LNCAP (cell line): ENCODE results near the gene COMMD1.

Experiments
- TF ChIP-seq, protein P1 (sequence below): fragments of 450-650 bp; IDR thresholded peaks from 2 replicates; pipeline ENCODE4 v1.5.1; 2017; ENCODE audit warnings: mild to moderate bottlenecking

COMMD1 gene

DNA sequence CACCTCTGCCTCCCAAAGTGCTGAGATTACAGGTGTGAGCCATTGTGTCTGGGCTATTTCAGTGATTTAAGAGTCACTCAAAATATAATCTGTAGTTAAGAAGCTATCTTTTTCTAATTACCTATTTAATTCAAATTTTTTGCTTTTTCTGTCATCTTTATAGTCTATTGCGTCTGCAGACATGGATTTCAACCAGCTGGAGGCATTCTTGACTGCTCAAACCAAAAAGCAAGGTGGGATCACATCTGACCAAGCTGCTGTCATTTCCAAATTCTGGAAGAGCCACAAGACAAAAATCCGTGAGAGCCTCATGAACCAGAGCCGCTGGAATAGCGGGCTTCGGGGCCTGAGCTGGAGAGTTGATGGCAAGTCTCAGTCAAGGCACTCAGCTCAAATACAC is 95.1 kb downstream of the COMMD1 start:
- TF ChIP-seq, protein P1, sequence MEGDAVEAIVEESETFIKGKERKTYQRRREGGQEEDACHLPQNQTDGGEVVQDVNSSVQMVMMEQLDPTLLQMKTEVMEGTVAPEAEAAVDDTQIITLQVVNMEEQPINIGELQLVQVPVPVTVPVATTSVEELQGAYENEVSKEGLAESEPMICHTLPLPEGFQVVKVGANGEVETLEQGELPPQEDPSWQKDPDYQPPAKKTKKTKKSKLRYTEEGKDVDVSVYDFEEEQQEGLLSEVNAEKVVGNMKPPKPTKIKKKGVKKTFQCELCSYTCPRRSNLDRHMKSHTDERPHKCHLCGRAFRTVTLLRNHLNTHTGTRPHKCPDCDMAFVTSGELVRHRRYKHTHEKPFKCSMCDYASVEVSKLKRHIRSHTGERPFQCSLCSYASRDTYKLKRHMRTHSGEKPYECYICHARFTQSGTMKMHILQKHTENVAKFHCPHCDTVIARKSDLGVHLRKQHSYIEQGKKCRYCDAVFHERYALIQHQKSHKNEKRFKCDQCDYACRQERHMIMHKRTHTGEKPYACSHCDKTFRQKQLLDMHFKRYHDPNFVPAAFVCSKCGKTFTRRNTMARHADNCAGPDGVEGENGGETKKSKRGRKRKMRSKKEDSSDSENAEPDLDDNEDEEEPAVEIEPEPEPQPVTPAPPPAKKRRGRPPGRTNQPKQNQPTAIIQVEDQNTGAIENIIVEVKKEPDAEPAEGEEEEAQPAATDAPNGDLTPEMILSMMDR, result no peak

DNA sequence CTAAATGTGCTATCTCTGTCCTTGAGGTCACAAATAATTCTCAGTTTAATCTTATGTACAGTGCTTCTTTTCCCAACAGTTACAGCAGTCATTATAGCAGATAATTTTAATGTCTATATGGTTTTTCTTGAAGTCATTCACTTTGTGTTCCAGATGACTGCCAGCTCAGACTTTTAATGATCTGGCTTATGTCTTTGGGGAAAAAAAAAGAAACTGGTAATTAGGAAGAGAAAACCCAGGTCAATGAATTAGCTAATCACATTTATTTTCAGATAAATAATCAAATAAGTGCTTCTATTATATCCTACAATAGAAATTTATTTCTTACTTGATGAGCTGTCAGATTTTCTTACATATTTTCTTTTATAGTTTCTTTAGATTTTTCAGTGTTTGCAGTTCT is 96.0 kb downstream of the COMMD1 start:
- TF ChIP-seq, protein P1, result no peak

DNA sequence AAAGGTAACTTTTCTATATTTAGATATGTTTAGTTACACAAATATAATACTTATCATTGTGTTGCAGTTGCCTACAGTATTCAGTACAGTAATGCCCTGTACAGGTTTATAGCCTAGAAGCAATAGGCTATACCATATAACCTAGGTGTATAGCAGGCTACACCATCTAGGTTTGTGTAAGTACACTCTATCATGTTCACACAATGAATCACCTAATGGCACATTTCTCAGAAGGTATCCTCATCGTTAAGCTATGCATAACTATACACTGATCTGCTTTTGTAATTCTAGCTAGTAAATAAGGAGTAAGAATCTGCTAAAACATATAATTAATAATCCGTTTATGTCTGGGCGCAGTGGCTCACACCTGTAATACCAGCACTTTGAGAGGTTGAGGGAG is 102.1 kb downstream of the COMMD1 start:
- TF ChIP-seq, protein P1, result no peak

DNA sequence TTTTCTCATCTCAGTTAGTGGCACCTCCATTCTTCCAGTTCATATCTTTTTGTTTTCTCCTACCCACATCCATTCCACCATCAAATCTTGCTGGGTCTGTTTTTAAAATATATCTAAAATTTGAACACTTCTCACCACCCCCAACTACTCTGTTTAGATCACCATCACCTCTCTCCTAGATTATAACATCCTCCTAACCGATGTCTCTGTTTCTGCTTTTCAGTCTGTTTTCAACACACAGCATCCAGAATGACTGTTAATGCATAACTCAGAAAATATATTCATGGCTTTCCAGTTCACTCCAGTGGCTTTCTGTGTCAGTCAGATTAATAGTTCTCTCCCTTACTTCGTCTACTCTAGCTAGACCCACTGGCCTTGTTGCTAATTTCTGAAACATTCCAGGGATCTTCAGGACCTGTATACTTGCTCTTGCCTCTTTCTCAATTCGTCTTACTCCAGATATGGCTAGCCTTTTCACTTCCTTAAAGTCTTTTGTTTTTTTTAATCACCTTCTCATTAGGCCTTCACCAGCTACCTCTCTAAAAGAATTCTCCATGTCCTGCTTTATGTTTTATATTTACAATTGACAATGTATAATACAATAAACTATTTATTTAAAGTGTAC is 105.3 kb downstream of the COMMD1 start:
- TF ChIP-seq, protein P1, result no peak

DNA sequence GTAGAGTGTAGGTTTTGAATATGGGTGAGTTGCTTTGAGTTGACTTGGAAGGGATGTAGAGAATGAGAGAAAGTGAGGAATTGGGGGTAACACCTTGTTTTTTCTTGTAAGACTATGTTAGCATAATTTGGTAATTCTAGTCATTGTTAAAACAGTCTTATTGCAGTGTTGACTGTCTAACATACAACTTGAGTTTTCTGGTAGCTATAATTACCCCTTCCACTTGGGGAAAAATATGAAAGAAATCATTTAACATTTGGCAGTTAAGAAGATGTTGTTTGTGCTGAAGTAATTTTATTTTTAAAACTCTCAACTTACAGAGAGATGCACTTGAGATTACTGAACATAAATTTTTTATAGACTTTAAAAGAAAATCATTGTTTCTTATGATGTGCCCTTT is 108.2 kb downstream of the COMMD1 start:
- TF ChIP-seq, protein P1, result no peak

DNA sequence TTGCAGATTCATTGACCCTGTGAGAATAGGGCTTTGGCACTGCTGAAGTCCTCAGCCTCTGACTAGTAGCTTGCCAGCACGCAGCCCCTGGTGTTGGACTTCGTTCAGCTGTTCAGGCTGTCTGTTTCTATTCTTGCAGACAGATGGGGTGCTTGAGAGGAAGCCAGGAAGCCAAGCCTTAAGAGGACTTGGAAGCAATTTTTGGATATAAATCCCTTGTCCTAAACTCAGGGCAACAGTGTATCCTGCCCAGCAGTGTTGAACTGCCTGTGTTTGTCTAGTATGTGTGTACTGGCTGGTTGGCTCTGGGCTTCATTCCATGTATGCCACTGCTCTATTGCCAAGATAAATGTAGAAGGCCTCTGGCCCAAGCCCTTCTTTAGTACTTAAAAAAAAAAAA is 108.6 kb downstream of the COMMD1 start:
- TF ChIP-seq, protein P1, result no peak

DNA sequence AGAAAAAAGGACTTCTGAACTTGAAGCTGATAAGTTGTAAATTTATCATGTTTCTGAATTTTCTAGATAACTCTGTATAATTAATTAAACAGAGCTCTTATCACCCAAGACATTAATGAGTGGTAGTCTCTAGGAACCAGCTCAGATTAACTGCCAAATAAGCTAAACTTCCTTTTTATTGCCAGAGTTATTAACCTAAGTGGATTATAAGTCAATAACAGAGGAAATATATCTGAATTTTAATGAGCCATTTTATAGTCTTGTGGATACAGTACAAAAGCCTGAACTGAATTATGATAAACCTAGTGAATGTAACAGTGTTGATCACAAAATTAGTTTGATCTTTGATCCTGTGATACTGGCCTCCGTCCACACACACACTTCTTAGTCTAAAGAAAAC is 111.5 kb downstream of the COMMD1 start:
- TF ChIP-seq, protein P1, result no peak

DNA sequence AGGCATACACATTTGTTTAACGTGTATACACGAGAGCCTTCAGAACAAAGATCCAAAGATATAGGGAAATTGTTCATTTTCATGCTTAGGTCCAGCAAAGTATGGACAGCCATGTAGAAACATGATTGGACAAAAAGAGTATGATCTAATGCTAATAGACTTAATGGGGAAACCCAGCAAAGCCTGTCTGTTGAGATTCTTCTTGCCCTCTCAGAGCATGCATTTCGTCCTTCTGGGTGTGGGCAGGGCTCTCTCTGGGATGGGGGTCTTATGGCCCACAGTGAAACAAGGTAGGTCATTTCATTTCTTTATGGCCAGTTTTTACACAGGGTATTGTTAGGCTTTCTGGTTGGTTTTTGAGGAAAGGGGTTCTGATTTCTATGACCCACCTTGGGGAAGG is 124.4 kb downstream of the COMMD1 start:
- TF ChIP-seq, protein P1, result no peak
